Psoas muscle (tissue), 8 donors: Measurements from ENCODE around the gene GDF2. TPM values are rescaled to one million over a fixed set of nuclear protein-coding genes. Genes with fewer than 3 reads are reported as not detected.

Experiments
- ATAC-seq, 4 donors: fragments of 200-7000 bp; cut with Tn5 transposase; one replicate each; pipeline ENCODE4 v1.9.1; 2020; ENCODE audit warnings: moderate library complexity in 3 of 4, mild to moderate bottlenecking in 2 of 4
- DNase-seq, 2 donors: peaks; one replicate each; pipeline ENCODE4 v3.0.0-alpha.2; 2020
- H3K27ac ChIP-seq: fragments of 200-600 bp; one replicate; pipeline ENCODE4 v1.8.0; 2022
- H3K27me3 ChIP-seq, 3 donors: fragments of 200-600 bp in 1 of 3; one replicate each; pipeline versions ENCODE4 v1.6.1 to v1.8.0; 2013 to 2022; ENCODE audit warnings: low read length in 2 of 3, mild to moderate bottlenecking in 2 of 3, moderate library complexity in 1 of 3; ENCODE audit not compliant: insufficient read depth in 3 of 3
- H3K36me3 ChIP-seq, 2 donors: fragments of 200-600 bp in 1 of 2; one replicate each; pipeline versions ENCODE4 v1.6.1 to v1.8.0; 2013 to 2022; ENCODE audit warnings: low read depth in 1 of 2, mild to moderate bottlenecking in 1 of 2, moderate library complexity in 1 of 2; ENCODE audit not compliant: insufficient read depth in 1 of 2
- H3K4me1 ChIP-seq: fragments of 200-600 bp; one replicate; pipeline ENCODE4 v1.8.0; 2022
- H3K4me3 ChIP-seq: fragments of 200-600 bp; one replicate; pipeline ENCODE4 v1.8.0; 2022; ENCODE audit warnings: mild to moderate bottlenecking
- H3K9me3 ChIP-seq: fragments of 200-600 bp; one replicate; pipeline ENCODE4 v1.8.0; 2022
- WGBS, 3 donors: extraction: QIAGEN DNeasy Blood & Tissue Kit; methylation state at CpG; one replicate each; pipeline versions ENCODE4 v1.1.6 to v1.1.7; 2013; 5-methylcytosine and 5-hydroxymethylcytosine counted together
- intact Hi-C, 2 donors: fragments of 100-400 bp; cut with DNase I; formaldehyde crosslinking; loops; one replicate each; pipeline versions ENCODE4 v1.11.0 to v1.14.2; 2022
- polyA plus RNA-seq, 3 donors: library from polyadenylated mRNA; stranded (reverse); fragments of 200-250 nt; gene quantifications; one replicate each; pipeline ENCODE4 v1.2.3, GENCODE V29; 2013
- total RNA-seq, 4 donors: library from RNA; stranded (reverse); fragmentation: NEBNext Ultra II Directional in 2 of 4; extraction: Animal tissue kit (Norgen Biotek cat#: 25700) in 2 of 4; gene quantifications; one replicate each; pipeline versions ENCODE4 v1.2.1 to v1.2.4, GENCODE V29; 2021 to 2023
- TF ChIP-seq, protein P1 (sequence below): fragments of 200-600 bp; IDR thresholded peaks from one replicate; pipeline ENCODE4 v1.8.0; 2022; ENCODE audit warnings: antibody characterized with exemption
- donor health status: healthy with polysubstance abuse.
- donor health status: DM: no; HTN: no; CAD: no; lungs with moderate emphysema.
- donor health status: Bipolar disorder and iron deficiency.
- donor health status: healthy.
- donor health status: DM: yes; HTN: yes; CAD: no.
- donor health status: DM: no; HTN: no; CAD: no.
- donor health status: DM: no; HTN: no; CAD: no.
- donor health status: DM: yes; HTN: yes; CAD: no.

GDF2 gene
- total and polyA plus RNA-seq, 7 donors: not detected

GRCh38 chr10:47323636-47324296, 1.5 kb downstream of the GDF2 start:
- 65 to 75% (median 69%) methylated on average over 5 of the region's 5 CpGs for WGBS, 3 donors
- TF ChIP-seq, protein P1, sequence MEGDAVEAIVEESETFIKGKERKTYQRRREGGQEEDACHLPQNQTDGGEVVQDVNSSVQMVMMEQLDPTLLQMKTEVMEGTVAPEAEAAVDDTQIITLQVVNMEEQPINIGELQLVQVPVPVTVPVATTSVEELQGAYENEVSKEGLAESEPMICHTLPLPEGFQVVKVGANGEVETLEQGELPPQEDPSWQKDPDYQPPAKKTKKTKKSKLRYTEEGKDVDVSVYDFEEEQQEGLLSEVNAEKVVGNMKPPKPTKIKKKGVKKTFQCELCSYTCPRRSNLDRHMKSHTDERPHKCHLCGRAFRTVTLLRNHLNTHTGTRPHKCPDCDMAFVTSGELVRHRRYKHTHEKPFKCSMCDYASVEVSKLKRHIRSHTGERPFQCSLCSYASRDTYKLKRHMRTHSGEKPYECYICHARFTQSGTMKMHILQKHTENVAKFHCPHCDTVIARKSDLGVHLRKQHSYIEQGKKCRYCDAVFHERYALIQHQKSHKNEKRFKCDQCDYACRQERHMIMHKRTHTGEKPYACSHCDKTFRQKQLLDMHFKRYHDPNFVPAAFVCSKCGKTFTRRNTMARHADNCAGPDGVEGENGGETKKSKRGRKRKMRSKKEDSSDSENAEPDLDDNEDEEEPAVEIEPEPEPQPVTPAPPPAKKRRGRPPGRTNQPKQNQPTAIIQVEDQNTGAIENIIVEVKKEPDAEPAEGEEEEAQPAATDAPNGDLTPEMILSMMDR: no peak
- no peaks in the 10 kb centered on the region for H3K9me3 ChIP-seq
- no peak overlapping the region for H3K4me3 ChIP-seq
- no peaks in the 10 kb centered on the region for H3K36me3 ChIP-seq
- no peak overlapping the region for H3K27ac ChIP-seq
- ATAC-seq (no peak), DNase-seq (peak in 1 of 2 donors; percentile 11)
- intact Hi-C loops: no loop called here
- H3K4me1 ChIP-seq: no peaks in the 10 kb centered on the region
- H3K27me3 ChIP-seq: no peaks in the 10 kb centered on the region

DNA sequence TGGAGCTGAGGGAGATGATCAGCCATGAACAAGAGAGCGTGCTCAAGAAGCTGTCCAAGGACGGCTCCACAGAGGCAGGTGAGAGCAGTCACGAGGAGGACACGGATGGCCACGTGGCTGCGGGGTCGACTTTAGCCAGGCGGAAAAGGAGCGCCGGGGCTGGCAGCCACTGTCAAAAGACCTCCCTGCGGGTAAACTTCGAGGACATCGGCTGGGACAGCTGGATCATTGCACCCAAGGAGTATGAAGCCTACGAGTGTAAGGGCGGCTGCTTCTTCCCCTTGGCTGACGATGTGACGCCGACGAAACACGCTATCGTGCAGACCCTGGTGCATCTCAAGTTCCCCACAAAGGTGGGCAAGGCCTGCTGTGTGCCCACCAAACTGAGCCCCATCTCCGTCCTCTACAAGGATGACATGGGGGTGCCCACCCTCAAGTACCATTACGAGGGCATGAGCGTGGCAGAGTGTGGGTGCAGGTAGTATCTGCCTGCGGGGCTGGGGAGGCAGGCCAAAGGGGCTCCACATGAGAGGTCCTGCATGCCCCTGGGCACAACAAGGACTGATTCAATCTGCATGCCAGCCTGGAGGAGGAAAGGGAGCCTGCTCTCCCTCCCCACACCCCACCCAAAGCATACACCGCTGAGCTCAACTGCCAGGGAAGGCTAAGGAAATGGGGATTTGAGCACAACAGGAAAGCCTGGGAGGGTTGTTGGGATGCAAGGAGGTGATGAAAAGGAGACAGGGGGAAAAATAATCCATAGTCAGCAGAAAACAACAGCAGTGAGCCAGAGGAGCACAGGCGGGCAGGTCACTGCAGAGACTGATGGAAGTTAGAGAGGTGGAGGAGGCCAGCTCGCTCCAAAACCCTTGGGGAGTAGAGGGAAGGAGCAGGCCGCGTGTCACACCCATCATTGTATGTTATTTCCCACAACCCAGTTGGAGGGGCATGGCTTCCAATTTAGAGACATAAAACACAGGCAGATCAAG, 3.3 kb downstream of the GDF2 start:
- intact Hi-C loops: no loop called here
- H3K4me3 ChIP-seq: no peak overlapping the region
- 92% methylated on average over 29 to 30 of the region's 30 CpGs for WGBS, 3 donors
- TF ChIP-seq, protein P1: no peak
- ATAC-seq: no peak
- no peaks in the 10 kb centered on the region for H3K36me3 ChIP-seq
- H3K27me3 ChIP-seq: no peaks in the 10 kb centered on the region
- H3K9me3 ChIP-seq: no peaks in the 10 kb centered on the region
- H3K27ac ChIP-seq: no peak overlapping the region
- no peaks in the 10 kb centered on the region for H3K4me1 ChIP-seq
- peak in 1 of 2 donors; percentile 26 for DNase-seq

DNA sequence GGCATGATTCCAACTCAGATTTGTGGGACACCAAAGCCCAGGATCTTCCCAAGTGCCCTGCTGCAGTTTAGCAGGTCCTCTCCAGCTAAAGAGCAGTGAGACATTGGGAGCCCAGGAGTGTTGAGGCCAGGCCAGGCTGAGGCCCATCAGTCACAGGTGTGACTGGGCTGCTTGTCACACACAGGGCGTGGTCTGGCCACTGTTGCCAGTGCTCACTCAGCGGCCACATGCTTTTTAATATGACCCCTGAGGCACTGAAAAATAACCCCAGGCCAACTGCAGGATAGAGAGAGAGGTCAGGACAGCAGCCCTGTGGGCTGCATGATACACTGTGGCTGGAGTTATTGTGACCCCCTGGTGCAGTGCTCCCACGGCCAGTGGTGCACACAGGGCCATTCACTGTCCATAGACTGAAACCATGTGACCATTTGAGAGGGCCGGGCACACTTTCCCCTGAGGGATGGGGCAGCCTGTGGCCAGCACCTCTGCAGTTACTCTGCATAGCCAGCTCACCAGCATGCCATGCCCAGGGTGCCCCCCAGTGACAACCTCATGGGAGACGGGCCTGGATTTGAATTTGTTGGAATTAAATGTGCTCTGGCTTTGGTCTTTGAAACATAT, 4.2 kb downstream of the GDF2 start:
- H3K4me1 ChIP-seq: no peaks in the 10 kb centered on the region
- no peaks in the 10 kb centered on the region for H3K27me3 ChIP-seq
- intact Hi-C loops: no loop called here
- H3K4me3 ChIP-seq: no peak overlapping the region
- TF ChIP-seq, protein P1: no peak
- no peak overlapping the region for H3K27ac ChIP-seq
- H3K36me3 ChIP-seq: no peaks in the 10 kb centered on the region
- WGBS, 3 donors: 41 to 54% (median 42%) methylated on average over 5 of the region's 5 CpGs
- ATAC-seq: peak in 2 of 4 donors; percentile 54 to 79
- H3K9me3 ChIP-seq: no peaks in the 10 kb centered on the region
- DNase-seq: peak in 1 of 2 donors; percentile 48

- no peaks in the 10 kb centered on the region for H3K27me3 ChIP-seq
- no peak overlapping the region for H3K4me3 ChIP-seq
- H3K27ac ChIP-seq: no peak overlapping the region
- 72 to 78% (median 77%) methylated on average over 11 of the region's 11 CpGs for WGBS, 3 donors
- no peaks in the 10 kb centered on the region for H3K4me1 ChIP-seq
- peak in 2 of 4 donors; percentile 26 for ATAC-seq
- H3K9me3 ChIP-seq: no peaks in the 10 kb centered on the region
- no peaks in the 10 kb centered on the region for H3K36me3 ChIP-seq
- intact Hi-C loops: no loop called here
- TF ChIP-seq, protein P1: no peak
- DNase-seq: no peak
Measured at GRCh38 chr10:47326927-47327330, 4.7 kb downstream of the GDF2 start.
